ENCODE measurements around the gene TM4SF5. TPM values are rescaled to one million over a fixed set of nuclear protein-coding genes. Genes with fewer than 3 reads are reported as not detected.

Gene TM4SF5
- polyA plus RNA-seq, 1 donor from 2014 or later, result not detected

- H3K9me2 ChIP-seq (ENCODE audit: insufficient read depth, low read length), result no peaks in the 10 kb centered on the region
- peak overlapping the region; percentile 74 for H3K4me3 ChIP-seq (ENCODE audit: low read length)
- H2AFZ ChIP-seq (ENCODE audit: low read depth, low read length), result peak overlapping the region; percentile 81
- H3K4me2 ChIP-seq (ENCODE audit: low read length), result peak overlapping the region; percentile 71
- H3K36me3 ChIP-seq (ENCODE audit: insufficient read depth, low read length), result no peaks in the 10 kb centered on the region
- H4K20me1 ChIP-seq (ENCODE audit: insufficient read depth), result no peaks in the 10 kb centered on the region
- TF ChIP-seq REST (IDR thresholded peaks at IDR 0.05; ENCODE audit: borderline replicate concordance) (no peak), TAF1 (IDR thresholded peaks at IDR 0.05; ENCODE audit: low read depth) (no peak), EP300 (conservative IDR thresholded peaks at IDR 0.05; ENCODE audit: poor library complexity, severe bottlenecking) (no peak), RAD21 (conservative IDR thresholded peaks at IDR 0.05) (no peak), EZH2 (IDR thresholded peaks at IDR 0.05; ENCODE audit: borderline replicate concordance, insufficient read depth, low read length, poor library complexity, severe bottlenecking) (no peak), MXI1 (conservative IDR thresholded peaks at IDR 0.05; ENCODE audit: poor library complexity, severe bottlenecking) (no peak), SMC3 (conservative IDR thresholded peaks at IDR 0.05; ENCODE audit: poor library complexity) (no peak), POLR2AphosphoS5 (IDR thresholded peaks at IDR 0.05) (no peak), CTCF (IDR thresholded peaks at IDR 0.05; ENCODE audit: poor library complexity, severe bottlenecking) (no peak)
- no peaks in the 10 kb centered on the region for H3K9me3 ChIP-seq (ENCODE audit: low read length)
- H3F3A ChIP-seq (ENCODE audit: insufficient read depth, low read length, poor library complexity, severe bottlenecking), result no peaks in the 10 kb centered on the region
- peaks cover 14% of the 10 kb centered on the region for H3K79me2 ChIP-seq (replicated peaks; ENCODE audit: insufficient read depth, low read length)
- H3K27ac ChIP-seq (ENCODE audit: low read length), result peak overlapping the region; percentile 84
- H3K27me3 ChIP-seq (ENCODE audit: insufficient read depth, low read depth, low read length), result no peaks in the 10 kb centered on the region
- H3K9ac ChIP-seq (ENCODE audit: low read length), result peak overlapping the region; percentile 84
These were observed 24.9 kb downstream of the TM4SF5 start for GRCh38 chr17:4796552-4796920.

- H3F3A ChIP-seq (ENCODE audit: insufficient read depth, low read length, poor library complexity, severe bottlenecking), result no peaks in the 10 kb centered on the region
- H2AFZ ChIP-seq (ENCODE audit: low read depth, low read length), result no peak overlapping the region
- no peak for TF ChIP-seq EZH2 (IDR thresholded peaks at IDR 0.05; ENCODE audit: borderline replicate concordance, insufficient read depth, low read length, poor library complexity, severe bottlenecking)
- no peak for TF ChIP-seq CTCF (IDR thresholded peaks at IDR 0.05; ENCODE audit: poor library complexity, severe bottlenecking)
- TF ChIP-seq EP300 (conservative IDR thresholded peaks at IDR 0.05; ENCODE audit: poor library complexity, severe bottlenecking), result no peak
- TF ChIP-seq RAD21 (conservative IDR thresholded peaks at IDR 0.05), result no peak
- no peak for TF ChIP-seq SMC3 (conservative IDR thresholded peaks at IDR 0.05; ENCODE audit: poor library complexity)
- TF ChIP-seq REST (IDR thresholded peaks at IDR 0.05; ENCODE audit: borderline replicate concordance), result no peak
- no peak for TF ChIP-seq MXI1 (conservative IDR thresholded peaks at IDR 0.05; ENCODE audit: poor library complexity, severe bottlenecking)
- no peak for TF ChIP-seq POLR2AphosphoS5 (IDR thresholded peaks at IDR 0.05)
- no peak for TF ChIP-seq TAF1 (IDR thresholded peaks at IDR 0.05; ENCODE audit: low read depth)
- no peaks in the 10 kb centered on the region for H3K9me2 ChIP-seq (ENCODE audit: insufficient read depth, low read length)
- H3K9me3 ChIP-seq (ENCODE audit: low read length), result no peaks in the 10 kb centered on the region
- no peak overlapping the region for H3K4me2 ChIP-seq (ENCODE audit: low read length)
- no peak overlapping the region for H3K27ac ChIP-seq (ENCODE audit: low read length)
- H3K9ac ChIP-seq (ENCODE audit: low read length), result no peak overlapping the region
- H3K79me2 ChIP-seq (replicated peaks; ENCODE audit: insufficient read depth, low read length), result peaks cover 14% of the 10 kb centered on the region
- H3K27me3 ChIP-seq (ENCODE audit: insufficient read depth, low read depth, low read length), result no peaks in the 10 kb centered on the region
- no peak overlapping the region for H3K4me3 ChIP-seq (ENCODE audit: low read length)
- no peaks in the 10 kb centered on the region for H3K36me3 ChIP-seq (ENCODE audit: insufficient read depth, low read length)
- no peaks in the 10 kb centered on the region for H4K20me1 ChIP-seq (ENCODE audit: insufficient read depth)
These were observed 28.9 kb downstream of the TM4SF5 start for GRCh38 chr17:4800462-4801196.
